SU-DHL-6 (cell line): ENCODE data around the gene TMA16.

ENCODE experiments used
- CTCF ChIP-seq: fragments of 200-600 bp; sonication (generic); IDR thresholded peaks from one replicate; pipeline ENCODE4 v1.5.1; 2017; ENCODE audit warnings: antibody characterized with exemption, mild to moderate bottlenecking, low read length, moderate library complexity; ENCODE audit not compliant: insufficient read depth, poor library complexity, severe bottlenecking
- EZH2phosphoT487 ChIP-seq: fragments of 200-600 bp; sonication (generic), shearing (Covaris generic); conservative IDR thresholded peaks from 2 replicates; pipeline ENCODE4 v1.6.1; 2018; ENCODE audit warnings: mild to moderate bottlenecking, antibody characterized with exemption, low read length, moderate library complexity, mixed read lengths

DNA sequence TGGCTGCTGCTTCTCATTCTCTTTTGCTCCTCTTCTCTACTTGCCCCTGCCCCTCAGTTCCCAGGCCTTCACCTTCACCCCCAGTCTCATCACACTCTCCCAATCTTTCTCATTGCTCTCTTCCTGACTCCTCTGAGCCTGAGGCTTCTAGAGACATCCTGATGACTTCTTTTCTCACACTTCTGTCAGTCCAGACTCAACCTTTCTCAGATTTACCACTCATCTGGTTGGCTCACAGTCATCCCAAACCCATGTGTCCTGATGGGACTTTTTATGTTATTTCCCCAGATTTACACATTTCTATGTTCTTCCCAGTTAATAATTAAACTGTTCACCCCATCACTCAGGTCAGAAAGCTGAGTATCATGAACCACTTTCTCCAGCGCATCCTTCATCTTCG, 68.0 kb downstream of the TMA16 start:
- TF ChIP-seq CTCF (no peak), EZH2phosphoT487 (no peak)
